Mesothelial cell of epicardium (in vitro differentiated cells): ENCODE results near the gene PDP2. TPM values are rescaled to one million over a fixed set of nuclear protein-coding genes. Genes with fewer than 3 reads are reported as not detected.

Source experiments
- DNase-seq, 2 experiments: peaks; one replicate each; pipeline ENCODE4 v3.0.0; 2021; ENCODE audit warnings: low spot score in 2 of 2; ENCODE audit not compliant: unreplicated experiment in 2 of 2
- H3K27ac Mint-ChIP-seq: 2 replicates; pipeline ENCODE4 v1.8.0; 2021; ENCODE audit warnings: mixed read lengths
- H3K27me3 Mint-ChIP-seq: 2 replicates; pipeline ENCODE4 v1.8.0; 2021; ENCODE audit warnings: low read depth, mixed read lengths
- H3K36me3 Mint-ChIP-seq: 2 replicates; pipeline ENCODE4 v1.8.0; 2021; ENCODE audit warnings: mixed read lengths
- H3K4me1 Mint-ChIP-seq: 2 replicates; pipeline ENCODE4 v1.8.0; 2021; ENCODE audit warnings: mixed read lengths
- H3K4me3 Mint-ChIP-seq: 2 replicates; pipeline ENCODE4 v1.8.0; 2021; ENCODE audit warnings: mild to moderate bottlenecking, moderate library complexity, mixed read lengths
- H3K9me3 Mint-ChIP-seq: 2 replicates; pipeline ENCODE4 v1.8.0; 2021; ENCODE audit warnings: mixed read lengths
- CTCF ChIP-seq: fragments of 200-600 bp; sonication (generic); IDR thresholded peaks from one replicate; pipeline ENCODE4 v1.5.0; 2021; ENCODE audit warnings: antibody characterized with exemption; ENCODE audit not compliant: unreplicated experiment
- total RNA-seq: library from RNA; stranded (reverse); gene quantifications from 3 replicates; pipeline ENCODE4 v1.2.1, GENCODE V29; 2021

The PDP2 gene
- total RNA-seq, 1 donor from 2014 or later: 16.9 TPM

GRCh38 chr16:66881560-66881959 is 1.2 kb downstream of the PDP2 start:
- no peak for TF ChIP-seq CTCF

GRCh38 chr16:66881964-66882508 is 1.7 kb downstream of the PDP2 start:
- Mint-ChIP-seq H3K9me3 (no peaks in the 10 kb centered on the region), H3K27ac (no peak overlapping the region), H3K27me3 (no peaks in the 10 kb centered on the region), H3K4me1 (peaks cover 28% of the 10 kb centered on the region), H3K36me3 (peaks cover 12% of the 10 kb centered on the region), H3K4me3 (no peak overlapping the region)
- TF ChIP-seq CTCF: no peak
- DNase-seq: no peak

More at GRCh38 chr16:66881560-66881959, 1.2 kb downstream of the PDP2 start:
- peaks cover 24% of the 10 kb centered on the region for H3K4me1 Mint-ChIP-seq
- H3K27me3 Mint-ChIP-seq: no peaks in the 10 kb centered on the region
- no peak for DNase-seq
- peak overlapping the region; percentile 56 for H3K4me3 Mint-ChIP-seq
- no peak overlapping the region for H3K27ac Mint-ChIP-seq
- H3K9me3 Mint-ChIP-seq: no peaks in the 10 kb centered on the region
- peaks cover 12% of the 10 kb centered on the region for H3K36me3 Mint-ChIP-seq

- peaks cover 33% of the 10 kb centered on the region for H3K4me1 Mint-ChIP-seq
Observed at GRCh38 chr16:66882702-66883101, 2.4 kb downstream of the PDP2 start.

GRCh38 chr16:66885491-66885890 is 5.2 kb downstream of the PDP2 start:
- Mint-ChIP-seq H3K4me1 (peaks cover 36% of the 10 kb centered on the region), H3K36me3 (peaks cover 12% of the 10 kb centered on the region)

More at GRCh38 chr16:66882702-66883101, 2.4 kb downstream of the PDP2 start:
- Mint-ChIP-seq H3K4me3 (no peak overlapping the region), H3K36me3 (peaks cover 12% of the 10 kb centered on the region), H3K27ac (no peak overlapping the region), H3K9me3 (no peaks in the 10 kb centered on the region), H3K27me3 (no peaks in the 10 kb centered on the region)
- TF ChIP-seq CTCF: no peak
- DNase-seq: no peak

GRCh38 chr16:66886321-66886720 is 6.0 kb downstream of the PDP2 start:
- TF ChIP-seq CTCF: no peak
- H3K9me3 Mint-ChIP-seq: no peaks in the 10 kb centered on the region
- peaks cover 36% of the 10 kb centered on the region for H3K4me1 Mint-ChIP-seq
- H3K27ac Mint-ChIP-seq: peak overlapping the region; percentile 51
- H3K36me3 Mint-ChIP-seq: peaks cover 12% of the 10 kb centered on the region
- H3K4me3 Mint-ChIP-seq: no peak overlapping the region
- H3K27me3 Mint-ChIP-seq: no peaks in the 10 kb centered on the region
- no peak for DNase-seq

More at GRCh38 chr16:66885491-66885890, 5.2 kb downstream of the PDP2 start:
- no peak for DNase-seq
- H3K27me3 Mint-ChIP-seq: no peaks in the 10 kb centered on the region
- no peak for TF ChIP-seq CTCF
- H3K4me3 Mint-ChIP-seq: no peak overlapping the region
- peak overlapping the region; percentile 82 for H3K27ac Mint-ChIP-seq
- H3K9me3 Mint-ChIP-seq: no peaks in the 10 kb centered on the region
